ENCODE data around the gene GPR183. TPM values are rescaled to one million over a fixed set of nuclear protein-coding genes. Genes with fewer than 3 reads are reported as not detected.

GPR183 gene
- total RNA-seq, 2 experiments from 2014 or later: 46.4 to 47.1 TPM

- intact Hi-C loops (cut with micrococcal nuclease): loop anchor here (10.0 kb wide), 1 partner anchor 302 kb away; the partner anchor contains the start of gene CLYBL
- Mint-ChIP-seq H3K4me1 (ENCODE audit: low read depth) (peaks cover 64% of the 10 kb centered on the region), H3K27me3 (no peaks in the 10 kb centered on the region), H3K27ac (peak overlapping the region; percentile 99), H3K9me3 (no peaks in the 10 kb centered on the region), H3K36me3 (peaks cover 52% of the 10 kb centered on the region), H3K4me3 (peak overlapping the region; percentile 93)
- CTCF ChIA-PET: interaction anchor here (1.2 to 9.8 kb wide), 5 partner anchors 28 to 133 kb away, joined by 4 to 93 read pairs (median 7); no protein-coding TSS in a partner anchor
- no peak for DNase-seq
- POLR2A ChIA-PET: interaction anchor here (0.6 to 14.1 kb wide), 10 partner anchors 10 to 178 kb away, joined by 3 to 246 read pairs (median 5); partner anchors contain the start of gene UBAC2
Observed at GRCh38 chr13:99302637-99303505, 4.3 kb downstream of the GPR183 start.

GRCh38 chr13:99301913-99302636, 5.1 kb downstream of the GPR183 start:
- intact Hi-C loops (cut with micrococcal nuclease): loop anchor here (10.0 kb wide), 1 partner anchor 303 kb away; the partner anchor contains the start of gene CLYBL
- no peak for DNase-seq
- Mint-ChIP-seq H3K4me1 (ENCODE audit: low read depth) (peaks cover 65% of the 10 kb centered on the region), H3K36me3 (peaks cover 55% of the 10 kb centered on the region), H3K27me3 (no peaks in the 10 kb centered on the region), H3K27ac (peak overlapping the region; percentile 99), H3K9me3 (no peaks in the 10 kb centered on the region), H3K4me3 (peak overlapping the region; percentile 93)
- POLR2A ChIA-PET: interaction anchor here (0.6 to 14.1 kb wide), 11 partner anchors 11 to 177 kb away, joined by 3 to 246 read pairs (median 4); partner anchors contain the start of gene UBAC2
- CTCF ChIA-PET: interaction anchor here (0.6 to 9.8 kb wide), 8 partner anchors 9 to 134 kb away, joined by 3 to 93 read pairs (median 6); no protein-coding TSS in a partner anchor

- POLR2A ChIA-PET: interaction anchor here (1.0 to 14.1 kb wide), 7 partner anchors 10 to 53 kb away, joined by 3 to 246 read pairs (median 10); no protein-coding TSS in a partner anchor
- peak overlapping the region; percentile 84 for H3K27ac Mint-ChIP-seq
- intact Hi-C loops (cut with micrococcal nuclease): loop anchor here (10.0 kb wide), 1 partner anchor 304 kb away; the partner anchor contains the start of gene CLYBL
Observed at GRCh38 chr13:99301056-99301838, 6.0 kb downstream of the GPR183 start.

GRCh38 chr13:99299920-99300341, 7.3 kb downstream of the GPR183 start:
- Mint-ChIP-seq H3K27me3 (no peaks in the 10 kb centered on the region), H3K4me1 (ENCODE audit: low read depth) (peaks cover 82% of the 10 kb centered on the region), H3K4me3 (peak overlapping the region; percentile 59), H3K36me3 (peaks cover 55% of the 10 kb centered on the region), H3K27ac (peak overlapping the region; percentile 84), H3K9me3 (no peaks in the 10 kb centered on the region)
- intact Hi-C loops (cut with micrococcal nuclease): loop anchor here (1.0 to 10.0 kb wide), 2 partner anchors 7 to 305 kb away; partner anchors contain the start of genes CLYBL and GPR183
- ChIA-PET CTCF (interaction anchor here (0.7 to 9.8 kb wide), 6 partner anchors 21 to 135 kb away, joined by 3 to 93 read pairs (median 5); partner anchors contain the start of gene GPR18), POLR2A (interaction anchor here (0.8 to 14.1 kb wide), 9 partner anchors 7 to 81 kb away, joined by 3 to 246 read pairs (median 5); partner anchors contain the start of genes GPR18 and GPR183)
- DNase-seq: no peak

More at GRCh38 chr13:99301056-99301838, 6.0 kb downstream of the GPR183 start:
- no peaks in the 10 kb centered on the region for H3K27me3 Mint-ChIP-seq
- DNase-seq: no peak
- H3K4me3 Mint-ChIP-seq: peak overlapping the region; percentile 54
- H3K4me1 Mint-ChIP-seq (ENCODE audit: low read depth): peaks cover 73% of the 10 kb centered on the region
- H3K9me3 Mint-ChIP-seq: no peaks in the 10 kb centered on the region
- CTCF ChIA-PET: interaction anchor here (0.6 to 9.8 kb wide), 10 partner anchors 10 to 135 kb away, joined by 3 to 93 read pairs (median 4); no protein-coding TSS in a partner anchor
- H3K36me3 Mint-ChIP-seq: peaks cover 54% of the 10 kb centered on the region

- Mint-ChIP-seq H3K9me3 (no peaks in the 10 kb centered on the region), H3K27me3 (no peaks in the 10 kb centered on the region), H3K36me3 (peaks cover 51% of the 10 kb centered on the region), H3K4me1 (ENCODE audit: low read depth) (peaks cover 81% of the 10 kb centered on the region), H3K4me3 (peak overlapping the region; percentile 61), H3K27ac (peak overlapping the region; percentile 84)
- CTCF ChIA-PET: interaction anchor here (0.7 to 9.8 kb wide), 8 partner anchors 12 to 136 kb away, joined by 3 to 93 read pairs (median 4); partner anchors contain the start of gene GPR18
- POLR2A ChIA-PET: interaction anchor here (0.8 to 14.1 kb wide), 9 partner anchors 8 to 82 kb away, joined by 3 to 246 read pairs (median 5); partner anchors contain the start of genes GPR18 and GPR183
- no peak for DNase-seq
- intact Hi-C loops (cut with micrococcal nuclease): loop anchor here (1.0 kb wide), 1 partner anchor 8 kb away; the partner anchor contains the start of gene GPR183
Observed at GRCh38 chr13:99299256-99299919, 7.8 kb downstream of the GPR183 start.

- POLR2A ChIA-PET: interaction anchor here (1.0 to 14.1 kb wide), 9 partner anchors 9 to 86 kb away, joined by 3 to 246 read pairs (median 5); partner anchors contain the start of genes GPR18 and GPR183
- peak overlapping the region; percentile 53 for H3K4me3 Mint-ChIP-seq
- CTCF ChIA-PET: interaction anchor here (0.6 to 9.8 kb wide), 10 partner anchors 9 to 137 kb away, joined by 3 to 93 read pairs (median 4); no protein-coding TSS in a partner anchor
- intact Hi-C loops (cut with micrococcal nuclease): no loop called here
- no peaks in the 10 kb centered on the region for H3K9me3 Mint-ChIP-seq
- H3K4me1 Mint-ChIP-seq (ENCODE audit: low read depth): peaks cover 84% of the 10 kb centered on the region
- no peaks in the 10 kb centered on the region for H3K27me3 Mint-ChIP-seq
- H3K27ac Mint-ChIP-seq: peak overlapping the region; percentile 88
- peaks cover 50% of the 10 kb centered on the region for H3K36me3 Mint-ChIP-seq
- no peak for DNase-seq
Observed at GRCh38 chr13:99298056-99298455, 9.1 kb downstream of the GPR183 start.

GRCh38 chr13:99297331-99297730, 9.9 kb downstream of the GPR183 start:
- ChIA-PET POLR2A (interaction anchor here (0.9 to 14.1 kb wide), 14 partner anchors 9 to 86 kb away, joined by 3 to 246 read pairs (median 5); partner anchors contain the start of genes GPR18 and GPR183), CTCF (interaction anchor here (1.0 to 9.8 kb wide), 11 partner anchors 8 to 138 kb away, joined by 3 to 93 read pairs (median 4); partner anchors contain the start of gene GPR183)
- H3K4me3 Mint-ChIP-seq: peak overlapping the region; percentile 53
- H3K9me3 Mint-ChIP-seq: no peaks in the 10 kb centered on the region
- peak overlapping the region; percentile 88 for H3K27ac Mint-ChIP-seq
- DNase-seq: no peak
- peaks cover 50% of the 10 kb centered on the region for H3K36me3 Mint-ChIP-seq
- intact Hi-C loops (cut with micrococcal nuclease): loop anchor here (2.0 kb wide), 1 partner anchor 135 kb away; no protein-coding TSS in a partner anchor
- no peaks in the 10 kb centered on the region for H3K27me3 Mint-ChIP-seq
- peaks cover 83% of the 10 kb centered on the region for H3K4me1 Mint-ChIP-seq (ENCODE audit: low read depth)

GRCh38 chr13:99296398-99296797, 10.8 kb downstream of the GPR183 start:
- H3K27ac Mint-ChIP-seq: peak overlapping the region; percentile 88
- ChIA-PET CTCF (interaction anchor here (1.0 to 9.8 kb wide), 7 partner anchors 11 to 139 kb away, joined by 3 to 93 read pairs (median 4); partner anchors contain the start of gene GPR183), POLR2A (interaction anchor here (0.6 to 14.1 kb wide), 20 partner anchors 8 to 206 kb away, joined by 3 to 246 read pairs (median 4); partner anchors contain the start of gene GPR183)
- no peaks in the 10 kb centered on the region for H3K9me3 Mint-ChIP-seq
- DNase-seq: no peak
- peak overlapping the region; percentile 47 for H3K4me3 Mint-ChIP-seq
- no peaks in the 10 kb centered on the region for H3K27me3 Mint-ChIP-seq
- peaks cover 46% of the 10 kb centered on the region for H3K36me3 Mint-ChIP-seq
- peaks cover 80% of the 10 kb centered on the region for H3K4me1 Mint-ChIP-seq (ENCODE audit: low read depth)
- intact Hi-C loops (cut with micrococcal nuclease): loop anchor here (1.0 to 2.0 kb wide), 6 partner anchors 8 to 136 kb away; no protein-coding TSS in a partner anchor

- Mint-ChIP-seq H3K36me3 (peaks cover 46% of the 10 kb centered on the region), H3K4me3 (peak overlapping the region; percentile 46)
- intact Hi-C loops (cut with micrococcal nuclease): loop anchor here (1.0 to 2.0 kb wide), 7 partner anchors 7 to 137 kb away; no protein-coding TSS in a partner anchor
Observed at GRCh38 chr13:99295488-99296252, 11.5 kb downstream of the GPR183 start.

More at GRCh38 chr13:99295488-99296252, 11.5 kb downstream of the GPR183 start:
- H3K27me3 Mint-ChIP-seq: no peaks in the 10 kb centered on the region
- peaks cover 83% of the 10 kb centered on the region for H3K4me1 Mint-ChIP-seq (ENCODE audit: low read depth)
- CTCF ChIA-PET: interaction anchor here (1.0 to 5.5 kb wide), 6 partner anchors 10 to 140 kb away, joined by 3 to 46 read pairs (median 4); no protein-coding TSS in a partner anchor
- POLR2A ChIA-PET: interaction anchor here (0.6 to 14.1 kb wide), 16 partner anchors 7 to 139 kb away, joined by 3 to 246 read pairs (median 4); partner anchors contain the start of gene GPR183
- peak overlapping the region; percentile 82 for H3K27ac Mint-ChIP-seq
- H3K9me3 Mint-ChIP-seq: no peaks in the 10 kb centered on the region
- DNase-seq: no peak

All from activated CD4-positive, alpha-beta memory T cell treated with anti-CD3 and anti-CD28 coated beads for 36 hours (primary cell).